ENCODE measurements around the gene DBH.

The DBH gene

DNA sequence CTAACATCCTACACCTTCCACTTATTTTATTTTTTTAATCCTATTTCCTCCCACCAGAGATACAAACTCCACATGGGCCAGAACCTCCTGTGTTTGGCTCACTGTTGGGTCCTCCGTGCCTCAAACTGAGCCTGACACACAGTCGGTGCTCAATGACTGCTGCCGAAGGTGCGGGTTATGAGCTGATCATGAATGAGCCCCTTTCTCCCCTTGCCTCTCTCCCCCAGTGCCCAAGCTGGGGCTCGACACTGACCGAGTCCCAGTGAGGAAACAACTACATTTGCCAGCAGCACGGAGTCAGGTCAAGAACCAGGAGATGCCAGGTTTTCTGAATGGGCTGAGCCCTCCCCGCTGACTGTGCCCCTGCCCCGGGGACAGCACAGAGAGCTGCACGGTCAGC lies 57.0 kb downstream of the DBH start:
- Histone ChIP-seq H3K4me1 (ENCODE audit: control insufficient read depth in 2 of 2, insufficient read depth in 1 of 2, low read depth in 1 of 2, low read length in 2 of 2) (peaks cover 5 to 13% of the 10 kb centered on the region in 2 donors), H3K23ac (ENCODE audit: low read depth, low read length, poor library complexity) (peak overlapping the region; percentile 6), H3K18ac (ENCODE audit: low read length) (no peak overlapping the region), H3K14ac (ENCODE audit: low read length) (no peak overlapping the region), H3K4ac (ENCODE audit: low read length) (no peak overlapping the region), H2AFZ (ENCODE audit: low read length) (no peak overlapping the region), H3K36me3 (replicated peaks in 1 of 2; ENCODE audit: control insufficient read depth in 2 of 2, insufficient read depth in 2 of 2, low read length in 2 of 2) (no peaks in the 10 kb centered on the region), H3K27ac (replicated peaks; ENCODE audit: low read length) (no peak overlapping the region), H3K9me3 (replicated peaks in 1 of 2; ENCODE audit: control insufficient read depth in 2 of 2, insufficient read depth in 1 of 2, low read depth in 1 of 2, low read length in 2 of 2) (no peaks in the 10 kb centered on the region), H2BK12ac (ENCODE audit: low read length) (no peak overlapping the region), H4K8ac (ENCODE audit: low read depth, low read length) (no peak overlapping the region), H3K4me3 (ENCODE audit: low read length in 2 of 2) (peak overlapping the region in 1 of 2 donors; percentile 32), H2AK5ac (ENCODE audit: low read depth, low read length) (no peak overlapping the region), H2BK15ac (ENCODE audit: low read length) (no peak overlapping the region), H3K27me3 (ENCODE audit: control insufficient read depth in 3 of 3, insufficient read depth in 3 of 3, low read depth in 1 of 3, low read length in 3 of 3) (no peaks in the 10 kb centered on the region), H3K79me1 (ENCODE audit: low read depth, low read length) (peaks cover 3% of the 10 kb centered on the region), H3K4me2 (ENCODE audit: insufficient read depth, low read length, poor library complexity, severe bottlenecking) (no peak overlapping the region), H4K91ac (ENCODE audit: low read depth, low read length, poor library complexity) (no peak overlapping the region), H2BK5ac (ENCODE audit: low read length) (peak overlapping the region; percentile 63), H3K9ac (ENCODE audit: low read depth, low read length, poor library complexity) (no peak overlapping the region), H2BK120ac (ENCODE audit: low read depth, low read length) (no peak overlapping the region)
- WGBS, 2 donors (ENCODE audit: extremely low coverage in 2 of 2, insufficient read length in 2 of 2, insufficient replicate concordance in 1 of 2): no CpG with 5 or more reads among the region's 10 CpGs
- no peak for DNase-seq (ENCODE audit: low spot score)

- Histone ChIP-seq H3K4ac (ENCODE audit: low read length) (no peak overlapping the region), H2AK5ac (ENCODE audit: low read depth, low read length) (no peak overlapping the region)
- no CpG with 5 or more reads among the region's 32 CpGs for WGBS, 2 donors (ENCODE audit: extremely low coverage in 2 of 2, insufficient read length in 2 of 2, insufficient replicate concordance in 1 of 2)
Observed at GRCh38 chr9:133693703-133694529, 57.8 kb downstream of the DBH start.

DNA sequence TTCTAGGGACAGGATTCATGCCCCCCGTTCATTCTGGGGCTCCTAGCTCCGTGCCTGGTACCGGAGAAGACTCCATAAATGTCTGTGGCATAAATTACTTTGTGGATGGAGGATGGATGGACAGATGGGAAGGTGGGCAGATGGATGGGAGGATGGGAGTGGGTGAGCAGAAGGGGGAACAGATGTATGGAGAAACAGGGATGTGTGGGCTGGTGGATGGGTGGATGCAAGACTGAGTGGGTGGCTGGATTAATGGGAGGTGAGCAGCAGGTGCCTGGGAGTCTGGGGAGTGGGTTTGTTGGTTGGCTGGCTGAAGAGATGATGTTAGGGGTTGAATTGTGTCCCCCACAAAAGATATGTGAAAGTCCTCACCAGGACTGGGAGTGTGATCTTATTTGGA lies 58.5 kb downstream of the DBH start:
- Histone ChIP-seq H3K79me1 (ENCODE audit: low read depth, low read length) (peaks cover 3% of the 10 kb centered on the region), H3K4me3 (ENCODE audit: low read length in 2 of 2) (no peak overlapping the region), H3K14ac (ENCODE audit: low read length) (no peak overlapping the region), H2BK120ac (ENCODE audit: low read depth, low read length) (no peak overlapping the region), H3K27me3 (ENCODE audit: control insufficient read depth in 3 of 3, insufficient read depth in 3 of 3, low read depth in 1 of 3, low read length in 3 of 3) (no peaks in the 10 kb centered on the region), H3K27ac (replicated peaks; ENCODE audit: low read length) (no peak overlapping the region), H3K4me1 (ENCODE audit: control insufficient read depth in 2 of 2, insufficient read depth in 1 of 2, low read depth in 1 of 2, low read length in 2 of 2) (peaks cover 5 to 13% of the 10 kb centered on the region in 2 donors), H3K4me2 (ENCODE audit: insufficient read depth, low read length, poor library complexity, severe bottlenecking) (no peak overlapping the region), H3K23ac (ENCODE audit: low read depth, low read length, poor library complexity) (no peak overlapping the region), H3K9me3 (replicated peaks in 1 of 2; ENCODE audit: control insufficient read depth in 2 of 2, insufficient read depth in 1 of 2, low read depth in 1 of 2, low read length in 2 of 2) (no peaks in the 10 kb centered on the region), H4K8ac (ENCODE audit: low read depth, low read length) (no peak overlapping the region), H4K91ac (ENCODE audit: low read depth, low read length, poor library complexity) (no peak overlapping the region), H2BK12ac (ENCODE audit: low read length) (no peak overlapping the region), H3K9ac (ENCODE audit: low read depth, low read length, poor library complexity) (no peak overlapping the region), H2BK5ac (ENCODE audit: low read length) (no peak overlapping the region), H2AFZ (ENCODE audit: low read length) (no peak overlapping the region), H3K4ac (ENCODE audit: low read length) (no peak overlapping the region), H2BK15ac (ENCODE audit: low read length) (no peak overlapping the region), H3K36me3 (replicated peaks in 1 of 2; ENCODE audit: control insufficient read depth in 2 of 2, insufficient read depth in 2 of 2, low read length in 2 of 2) (no peaks in the 10 kb centered on the region), H3K18ac (ENCODE audit: low read length) (no peak overlapping the region), H2AK5ac (ENCODE audit: low read depth, low read length) (no peak overlapping the region)
- no CpG with 5 or more reads among the region's 3 CpGs for WGBS, 2 donors (ENCODE audit: extremely low coverage in 2 of 2, insufficient read length in 2 of 2, insufficient replicate concordance in 1 of 2)
- DNase-seq (ENCODE audit: low spot score): no peak

More at GRCh38 chr9:133693703-133694529, 57.8 kb downstream of the DBH start:
- Histone ChIP-seq H2AFZ (ENCODE audit: low read length) (no peak overlapping the region), H3K4me2 (ENCODE audit: insufficient read depth, low read length, poor library complexity, severe bottlenecking) (no peak overlapping the region), H3K36me3 (replicated peaks in 1 of 2; ENCODE audit: control insufficient read depth in 2 of 2, insufficient read depth in 2 of 2, low read length in 2 of 2) (no peaks in the 10 kb centered on the region), H2BK15ac (ENCODE audit: low read length) (no peak overlapping the region), H3K9ac (ENCODE audit: low read depth, low read length, poor library complexity) (peak overlapping the region; percentile 38), H3K79me1 (ENCODE audit: low read depth, low read length) (peaks cover 3% of the 10 kb centered on the region), H3K27me3 (ENCODE audit: control insufficient read depth in 3 of 3, insufficient read depth in 3 of 3, low read depth in 1 of 3, low read length in 3 of 3) (no peaks in the 10 kb centered on the region), H3K18ac (ENCODE audit: low read length) (peak overlapping the region; percentile 32), H2BK5ac (ENCODE audit: low read length) (peak overlapping the region; percentile 63), H3K23ac (ENCODE audit: low read depth, low read length, poor library complexity) (no peak overlapping the region), H4K91ac (ENCODE audit: low read depth, low read length, poor library complexity) (peak overlapping the region; percentile 5), H3K4me1 (ENCODE audit: control insufficient read depth in 2 of 2, insufficient read depth in 1 of 2, low read depth in 1 of 2, low read length in 2 of 2) (peaks cover 5 to 13% of the 10 kb centered on the region in 2 donors), H3K4me3 (ENCODE audit: low read length in 2 of 2) (peak overlapping the region in 1 of 2 donors; percentile 27), H2BK120ac (ENCODE audit: low read depth, low read length) (no peak overlapping the region), H3K27ac (replicated peaks; ENCODE audit: low read length) (no peak overlapping the region), H2BK12ac (ENCODE audit: low read length) (no peak overlapping the region), H3K14ac (ENCODE audit: low read length) (peak overlapping the region; percentile 28), H4K8ac (ENCODE audit: low read depth, low read length) (no peak overlapping the region), H3K9me3 (replicated peaks in 1 of 2; ENCODE audit: control insufficient read depth in 2 of 2, insufficient read depth in 1 of 2, low read depth in 1 of 2, low read length in 2 of 2) (no peaks in the 10 kb centered on the region)
- DNase-seq (ENCODE audit: low spot score): no peak

- H2BK12ac ChIP-seq (ENCODE audit: low read length): no peak overlapping the region
Observed at GRCh38 chr9:133696071-133696472, 59.9 kb downstream of the DBH start.

More at GRCh38 chr9:133696071-133696472, 59.9 kb downstream of the DBH start:
- no peak overlapping the region for H3K4me2 ChIP-seq (ENCODE audit: insufficient read depth, low read length, poor library complexity, severe bottlenecking)
- DNase-seq (ENCODE audit: low spot score): no peak
- no peak overlapping the region for H3K18ac ChIP-seq (ENCODE audit: low read length)
- H4K91ac ChIP-seq (ENCODE audit: low read depth, low read length, poor library complexity): no peak overlapping the region
- no peak overlapping the region for H3K4me3 ChIP-seq (ENCODE audit: low read length in 2 of 2)
- H3K27ac ChIP-seq (replicated peaks; ENCODE audit: low read length): no peak overlapping the region
- no peak overlapping the region for H3K4ac ChIP-seq (ENCODE audit: low read length)
- no peak overlapping the region for H2BK15ac ChIP-seq (ENCODE audit: low read length)
- H2BK120ac ChIP-seq (ENCODE audit: low read depth, low read length): no peak overlapping the region
- no peak overlapping the region for H2AK5ac ChIP-seq (ENCODE audit: low read depth, low read length)
- no peaks in the 10 kb centered on the region for H3K9me3 ChIP-seq (replicated peaks in 1 of 2; ENCODE audit: control insufficient read depth in 2 of 2, insufficient read depth in 1 of 2, low read depth in 1 of 2, low read length in 2 of 2)
- peaks cover 5 to 9% of the 10 kb centered on the region in 2 donors for H3K4me1 ChIP-seq (ENCODE audit: control insufficient read depth in 2 of 2, insufficient read depth in 1 of 2, low read depth in 1 of 2, low read length in 2 of 2)
- H2BK5ac ChIP-seq (ENCODE audit: low read length): no peak overlapping the region
- no peaks in the 10 kb centered on the region for H3K36me3 ChIP-seq (replicated peaks in 1 of 2; ENCODE audit: control insufficient read depth in 2 of 2, insufficient read depth in 2 of 2, low read length in 2 of 2)
- H3K14ac ChIP-seq (ENCODE audit: low read length): no peak overlapping the region
- no peak overlapping the region for H2AFZ ChIP-seq (ENCODE audit: low read length)
- no peaks in the 10 kb centered on the region for H3K27me3 ChIP-seq (ENCODE audit: control insufficient read depth in 3 of 3, insufficient read depth in 3 of 3, low read depth in 1 of 3, low read length in 3 of 3)
- WGBS, 2 donors (ENCODE audit: extremely low coverage in 2 of 2, insufficient read length in 2 of 2, insufficient replicate concordance in 1 of 2): no CpG with 5 or more reads among the region's 12 CpGs
- H4K8ac ChIP-seq (ENCODE audit: low read depth, low read length): no peak overlapping the region
- H3K23ac ChIP-seq (ENCODE audit: low read depth, low read length, poor library complexity): peak overlapping the region; percentile 34
- peaks cover 3% of the 10 kb centered on the region for H3K79me1 ChIP-seq (ENCODE audit: low read depth, low read length)
- no peak overlapping the region for H3K9ac ChIP-seq (ENCODE audit: low read depth, low read length, poor library complexity)

Measured in neuronal stem cell (in vitro differentiated cells).